ENCODE data around the gene LOXHD1.

The LOXHD1 gene

DNA sequence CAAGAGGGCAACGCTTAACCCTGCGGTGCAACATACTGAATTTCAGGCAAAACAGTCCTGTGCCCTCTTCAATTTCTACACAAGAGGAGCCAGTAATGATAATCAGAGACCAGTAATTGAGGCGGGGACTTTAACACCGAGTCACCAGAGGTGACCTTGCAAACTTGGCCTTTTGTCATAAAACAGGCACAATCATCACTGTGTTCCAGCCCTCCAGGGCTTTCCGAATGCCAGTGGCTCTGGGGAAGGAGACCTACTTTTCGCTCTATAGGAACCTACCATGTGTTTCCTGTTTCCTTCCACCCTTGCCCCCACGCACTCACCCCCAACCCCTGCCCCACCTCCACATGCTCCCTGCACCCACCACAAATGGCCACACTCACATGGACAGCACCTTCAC, 47.2 kb upstream of the LOXHD1 start:
- Histone ChIP-seq H3K4me3 (replicated peaks; ENCODE audit: insufficient read depth, low read length) (no peak overlapping the region), H3K27me3 (ENCODE audit: insufficient read depth, poor library complexity, severe bottlenecking) (no peaks in the 10 kb centered on the region), H3K27ac (replicated peaks) (no peak overlapping the region)
- DNase-seq (ENCODE audit: low read depth in 1 of 2, low spot score in 1 of 2), result no peak
- no peak for TF ChIP-seq REST (IDR thresholded peaks at IDR 0.05; ENCODE audit: insufficient replicate concordance, low read depth)
- TF ChIP-seq GABPA (IDR thresholded peaks at IDR 0.05; ENCODE audit: low read depth), result no peak
- TF ChIP-seq POLR2AphosphoS5 (IDR thresholded peaks at IDR 0.05; ENCODE audit: low read depth), result no peak
- TF ChIP-seq CTCF (IDR thresholded peaks at IDR 0.05; ENCODE audit: insufficient read depth, low read length), result no peak
- no peak for TF ChIP-seq SPI1 (IDR thresholded peaks at IDR 0.05; ENCODE audit: borderline replicate concordance, low read depth)

- TF ChIP-seq GABPA (IDR thresholded peaks at IDR 0.05; ENCODE audit: low read depth) (no peak), POLR2AphosphoS5 (IDR thresholded peaks at IDR 0.05; ENCODE audit: low read depth) (no peak), CTCF (IDR thresholded peaks at IDR 0.05; ENCODE audit: insufficient read depth, low read length) (no peak), REST (IDR thresholded peaks at IDR 0.05; ENCODE audit: insufficient replicate concordance, low read depth) (no peak), SPI1 (IDR thresholded peaks at IDR 0.05; ENCODE audit: borderline replicate concordance, low read depth) (no peak)
- no peak overlapping the region for H3K27ac ChIP-seq (replicated peaks)
- no peaks in the 10 kb centered on the region for H3K27me3 ChIP-seq (ENCODE audit: insufficient read depth, poor library complexity, severe bottlenecking)
- DNase-seq (ENCODE audit: low read depth in 1 of 2, low spot score in 1 of 2), result no peak
- H3K4me3 ChIP-seq (replicated peaks; ENCODE audit: insufficient read depth, low read length), result no peak overlapping the region
Observed at GRCh38 chr18:46702471-46702870, 45.5 kb upstream of the LOXHD1 start.

DNA sequence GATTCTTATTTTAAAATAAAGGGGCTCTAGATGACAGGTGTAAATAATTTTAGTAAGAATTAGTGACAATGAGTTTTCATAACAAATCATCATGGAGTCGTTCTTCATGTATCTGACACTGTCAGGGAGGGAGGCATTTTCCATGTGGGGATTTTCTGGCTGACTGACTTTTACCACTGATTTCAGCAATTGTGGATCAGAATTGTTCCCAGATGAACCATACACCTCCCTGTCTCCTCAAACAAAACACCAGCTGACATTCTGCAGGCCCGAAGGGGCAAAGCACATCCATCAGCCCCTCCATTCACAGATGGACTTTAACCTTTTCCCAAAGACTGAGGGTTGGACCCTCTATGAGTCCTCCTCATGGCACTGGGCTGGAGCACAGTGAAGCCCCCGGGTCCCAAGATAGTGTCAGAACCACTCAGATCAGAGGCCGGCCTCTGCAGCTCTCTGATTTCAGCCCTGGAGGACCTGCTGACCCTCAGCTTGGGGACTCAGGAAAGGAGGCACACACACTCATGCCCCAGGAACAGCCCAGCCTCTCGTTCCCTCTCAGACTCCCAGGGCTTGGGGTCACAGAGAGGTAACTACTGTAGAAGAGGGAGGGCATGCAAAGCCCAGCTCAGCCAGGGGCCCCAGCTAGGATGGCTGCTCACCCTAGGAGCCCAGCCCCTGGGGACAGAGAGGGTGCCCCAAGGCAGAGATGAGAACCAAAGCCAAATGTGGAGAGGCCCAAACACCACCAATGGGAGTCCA, 43.2 kb upstream of the LOXHD1 start:
- Histone ChIP-seq H3K4me3 (replicated peaks; ENCODE audit: insufficient read depth, low read length) (no peak overlapping the region), H3K27ac (replicated peaks) (no peak overlapping the region), H3K27me3 (ENCODE audit: insufficient read depth, poor library complexity, severe bottlenecking) (no peaks in the 10 kb centered on the region)
- no peak for DNase-seq (ENCODE audit: low read depth in 1 of 2, low spot score in 1 of 2)
- TF ChIP-seq REST (IDR thresholded peaks at IDR 0.05; ENCODE audit: insufficient replicate concordance, low read depth) (no peak), SPI1 (IDR thresholded peaks at IDR 0.05; ENCODE audit: borderline replicate concordance, low read depth) (no peak)
